CD8-positive, alpha-beta memory T cell (primary cell): ENCODE results near the gene IL16. TPM values are rescaled to one million over a fixed set of nuclear protein-coding genes. Genes with fewer than 3 reads are reported as not detected.

Experiments
- CTCF ChIA-PET: fragments of 350-600 bp; sonication (Branson Sonifier 250); formaldehyde crosslinking; loops from one replicate; lab custom pipeline; 2021; ENCODE audit warnings: antibody characterized with exemption; lab: Charles Lee
- POLR2A ChIA-PET: fragments of 350-600 bp; sonication (Branson Sonifier 250); formaldehyde crosslinking; loops from one replicate; lab custom pipeline; 2021; ENCODE audit warnings: antibody characterized with exemption; lab: Charles Lee
- DNase-seq, 5 donors: peaks; one replicate each; pipeline versions ENCODE4 v3.0.0 to v3.0.0-alpha.2; 2020 to 2022; ENCODE audit warnings: mixed read lengths in 1 of 5
- H3K27ac ChIP-seq: one replicate; pipeline ENCODE4 v1.7.0; 2013; ENCODE audit warnings: low read depth, mild to moderate bottlenecking, low read length, moderate library complexity
- H3K27me3 ChIP-seq: 2 replicates; pipeline ENCODE4 v1.7.0; 2013; ENCODE audit warnings: low read length, mild to moderate bottlenecking; ENCODE audit not compliant: insufficient read depth, poor library complexity, severe bottlenecking
- H3K36me3 ChIP-seq: 2 replicates; pipeline ENCODE4 v1.7.0; 2013; ENCODE audit warnings: mild to moderate bottlenecking, low read length, moderate library complexity; ENCODE audit not compliant: insufficient read depth
- H3K4me1 ChIP-seq: 2 replicates; pipeline ENCODE4 v1.7.0; 2013; ENCODE audit warnings: mild to moderate bottlenecking, low read length, moderate library complexity; ENCODE audit not compliant: insufficient read depth
- H3K4me3 ChIP-seq: 2 replicates; pipeline ENCODE4 v1.7.0; 2013; ENCODE audit warnings: mild to moderate bottlenecking, low read length
- H3K9me3 ChIP-seq: 2 replicates; pipeline ENCODE4 v1.7.0; 2013; ENCODE audit warnings: mild to moderate bottlenecking, low read length
- H3K27ac Mint-ChIP-seq, 8 donors: one replicate each; pipeline ENCODE4 v1.8.0; 2020 to 2021; ENCODE audit warnings: mixed read lengths in 8 of 8, mild to moderate bottlenecking in 6 of 8, inconsistent platforms in 3 of 8, moderate library complexity in 3 of 8
- H3K27me3 Mint-ChIP-seq, 2 donors: one replicate each; pipeline ENCODE4 v1.8.0; 2020 to 2021; ENCODE audit warnings: mixed read lengths in 2 of 2, mild to moderate bottlenecking in 1 of 2, moderate library complexity in 1 of 2
- H3K36me3 Mint-ChIP-seq, 3 donors: one replicate each; pipeline ENCODE4 v1.8.0; 2020 to 2021; ENCODE audit warnings: mixed read lengths in 3 of 3, inconsistent platforms in 1 of 3, mild to moderate bottlenecking in 1 of 3
- H3K4me1 Mint-ChIP-seq, 3 donors: one replicate each; pipeline ENCODE4 v1.8.0; 2020 to 2021; ENCODE audit warnings: mixed read lengths in 3 of 3, inconsistent platforms in 1 of 3, mild to moderate bottlenecking in 1 of 3
- H3K4me3 Mint-ChIP-seq, 7 donors: one replicate each; pipeline ENCODE4 v1.8.0; 2020 to 2021; ENCODE audit warnings: mixed read lengths in 7 of 7, mild to moderate bottlenecking in 6 of 7, moderate library complexity in 4 of 7, inconsistent platforms in 2 of 7
- H3K9me3 Mint-ChIP-seq, 5 donors: one replicate each; pipeline ENCODE4 v1.8.0; 2020 to 2022; ENCODE audit warnings: mixed read lengths in 5 of 5, mild to moderate bottlenecking in 3 of 5, moderate library complexity in 2 of 5, inconsistent platforms in 1 of 5
- polyA plus RNA-seq: library from polyadenylated mRNA; unstranded; fragments of 300-500 nt; fragmentation: Illumina TruSeq; gene quantifications from one replicate; pipeline ENCODE4 v1.2.3, GENCODE V29; 2021
- total RNA-seq, 2 experiments: library from RNA; stranded (reverse); gene quantifications; one replicate each; pipeline ENCODE4 v1.2.3, GENCODE V29; 2021

The IL16 gene
- total and polyA plus RNA-seq, 3 experiments from 2014 or later: 73.4 to 310 (median 73.8) TPM

DNA sequence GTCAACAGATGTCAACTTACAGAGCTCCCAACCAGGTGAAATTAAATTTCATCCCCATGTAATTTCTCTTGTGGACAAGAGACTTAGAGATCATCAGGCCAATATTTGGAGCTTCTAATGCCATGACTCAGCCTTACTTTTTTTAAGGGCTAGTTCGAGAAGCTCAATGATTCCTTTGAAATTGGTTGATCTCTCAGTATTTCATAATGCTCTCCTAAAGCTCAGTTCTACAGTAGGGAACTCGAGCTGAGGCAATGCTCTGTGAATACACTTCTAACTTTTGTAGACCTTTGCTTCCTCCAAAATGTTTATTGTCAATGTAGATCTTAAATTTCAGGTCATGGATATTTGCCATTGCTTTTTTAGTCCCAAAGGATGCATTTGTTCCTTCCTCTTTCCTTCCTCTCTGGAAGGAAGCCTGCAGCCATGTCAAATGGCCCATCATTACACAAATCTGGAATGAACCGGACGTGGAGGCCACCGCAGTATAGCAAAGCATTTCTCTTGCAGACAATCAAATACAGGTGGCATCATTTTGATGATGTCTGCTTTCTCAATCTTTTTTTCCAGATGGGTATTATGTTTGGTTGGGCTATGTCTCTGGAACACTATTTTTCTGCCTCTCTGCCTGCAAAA is 98.9 kb downstream of the IL16 start:
- Histone ChIP-seq H3K36me3 (peaks cover 26% of the 10 kb centered on the region), H3K4me1 (peaks cover 58% of the 10 kb centered on the region), H3K27ac (peak overlapping the region; percentile 61), H3K9me3 (no peaks in the 10 kb centered on the region), H3K4me3 (peak overlapping the region; percentile 89), H3K27me3 (no peaks in the 10 kb centered on the region)
- Mint-ChIP-seq H3K36me3 (peaks cover 21 to 42% (median 28%) of the 10 kb centered on the region in 3 donors), H3K27ac (peak overlapping the region; percentile 91 to 100 (median 98)), H3K9me3 (no peaks in the 10 kb centered on the region), H3K4me1 (peaks cover 64 to 65% (median 64%) of the 10 kb centered on the region in 3 donors), H3K4me3 (peak overlapping the region; percentile 96 to 100 (median 99)), H3K27me3 (peaks cover 0 to 2% of the 10 kb centered on the region in 2 donors)
- POLR2A ChIA-PET: interaction anchor here (0.6 to 1.6 kb wide), 3 partner anchors 12 to 19 kb away, joined by 3 to 8 read pairs (median 5); no protein-coding TSS in a partner anchor
- CTCF ChIA-PET: interaction anchor here (0.6 to 5.8 kb wide), 9 partner anchors 9 to 40 kb away, joined by 3 to 37 read pairs (median 6); partner anchors contain the start of gene STARD5
- DNase-seq: no peak

DNA sequence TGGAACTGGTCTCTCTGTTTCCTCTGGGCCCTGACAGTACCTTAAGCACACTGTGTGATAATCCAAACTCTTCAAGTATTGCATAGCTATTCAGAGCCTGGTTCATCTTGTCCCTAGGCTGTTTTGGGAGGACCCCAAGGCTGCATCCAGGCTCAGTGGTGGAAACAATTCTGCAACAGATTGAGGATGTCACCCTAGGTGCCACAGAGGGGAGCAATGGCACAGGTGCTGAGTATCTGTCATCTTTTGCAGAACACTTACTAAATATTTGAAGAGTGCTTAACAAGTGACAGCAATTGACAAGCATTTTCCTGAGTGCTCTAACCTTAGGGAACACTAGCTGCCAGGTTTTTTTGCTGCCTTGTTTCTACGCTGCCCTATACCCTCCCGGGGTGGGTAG is 99.5 kb downstream of the IL16 start:
- peak overlapping the region; percentile 61 for H3K27ac ChIP-seq
- DNase-seq: no peak
- H3K4me1 ChIP-seq: peaks cover 59% of the 10 kb centered on the region
- H3K36me3 ChIP-seq: peaks cover 32% of the 10 kb centered on the region
- H3K27ac Mint-ChIP-seq: peak overlapping the region; percentile 91 to 100 (median 98)
- POLR2A ChIA-PET: interaction anchor here (0.6 to 1.6 kb wide), 7 partner anchors 8 to 30 kb away, joined by 3 to 17 read pairs (median 4); no protein-coding TSS in a partner anchor
- no peaks in the 10 kb centered on the region for H3K27me3 ChIP-seq
- H3K36me3 Mint-ChIP-seq: peaks cover 26 to 48% (median 34%) of the 10 kb centered on the region in 3 donors
- CTCF ChIA-PET: interaction anchor here (0.7 to 5.8 kb wide), 12 partner anchors 9 to 121 kb away, joined by 3 to 37 read pairs (median 7); partner anchors contain the start of gene STARD5
- peak overlapping the region; percentile 89 for H3K4me3 ChIP-seq
- H3K4me1 Mint-ChIP-seq: peaks cover 65 to 66% (median 65%) of the 10 kb centered on the region in 3 donors
- H3K4me3 Mint-ChIP-seq: peak overlapping the region; percentile 96 to 100 (median 99)
- peaks cover 0 to 2% of the 10 kb centered on the region in 2 donors for H3K27me3 Mint-ChIP-seq
- no peaks in the 10 kb centered on the region for H3K9me3 Mint-ChIP-seq
- no peaks in the 10 kb centered on the region for H3K9me3 ChIP-seq

DNA sequence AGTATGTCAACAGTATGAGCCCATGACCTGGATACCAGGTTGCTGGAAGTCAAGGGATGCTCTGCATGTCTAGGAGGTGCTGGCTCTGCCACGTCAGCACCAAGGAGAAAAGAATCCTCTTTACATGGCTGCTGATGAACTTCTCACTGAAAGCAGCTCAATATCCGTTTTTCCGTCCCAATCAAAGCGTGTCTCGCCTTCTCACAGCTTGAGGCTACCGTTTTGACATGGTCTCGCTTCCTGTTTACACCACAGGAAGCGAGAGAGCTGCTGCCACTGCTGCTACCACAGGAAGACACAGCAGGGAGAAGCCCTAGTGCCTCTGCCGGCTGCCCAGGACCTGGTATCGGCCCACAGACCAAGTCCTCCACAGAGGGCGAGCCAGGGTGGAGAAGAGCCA is 100.0 kb downstream of the IL16 start:
- no peaks in the 10 kb centered on the region for H3K9me3 Mint-ChIP-seq
- POLR2A ChIA-PET: interaction anchor here (0.5 to 1.6 kb wide), 8 partner anchors 8 to 1245 kb away, joined by 3 to 17 read pairs (median 4); no protein-coding TSS in a partner anchor
- Histone ChIP-seq H3K9me3 (no peaks in the 10 kb centered on the region), H3K27ac (peak overlapping the region; percentile 61), H3K4me1 (peaks cover 59% of the 10 kb centered on the region), H3K36me3 (peaks cover 37% of the 10 kb centered on the region), H3K4me3 (peak overlapping the region; percentile 89), H3K27me3 (no peaks in the 10 kb centered on the region)
- DNase-seq: peak; percentile 53 to 85 (median 83)
- peaks cover 65 to 66% (median 65%) of the 10 kb centered on the region in 3 donors for H3K4me1 Mint-ChIP-seq
- H3K27me3 Mint-ChIP-seq: peaks cover 0 to 2% of the 10 kb centered on the region in 2 donors
- peaks cover 29 to 53% (median 37%) of the 10 kb centered on the region in 3 donors for H3K36me3 Mint-ChIP-seq
- peak overlapping the region; percentile 91 to 100 (median 98) for H3K27ac Mint-ChIP-seq
- CTCF ChIA-PET: interaction anchor here (0.7 to 5.8 kb wide), 11 partner anchors 10 to 120 kb away, joined by 3 to 37 read pairs (median 8); partner anchors contain the start of gene STARD5
- peak overlapping the region; percentile 96 to 100 (median 99) for H3K4me3 Mint-ChIP-seq

DNA sequence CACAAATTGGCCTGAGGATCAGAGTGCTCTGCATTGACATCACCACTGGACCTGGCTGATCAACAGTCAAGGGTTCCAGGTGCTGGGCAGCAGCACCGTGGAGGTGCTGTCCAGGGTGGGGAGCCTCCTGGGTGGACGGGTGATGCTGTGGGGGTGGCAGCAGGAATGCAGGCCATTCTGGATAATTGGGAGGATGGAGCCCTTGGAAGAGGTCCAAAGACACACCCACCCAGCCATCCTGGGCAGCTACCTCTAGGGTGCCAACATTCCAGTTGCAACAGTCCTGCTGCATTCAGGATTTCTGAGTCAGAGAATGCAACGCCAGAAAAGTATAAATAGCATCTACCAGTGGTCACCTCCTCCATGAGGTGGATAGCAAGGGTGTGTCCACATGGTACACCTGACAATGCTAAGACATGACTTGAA is 100.5 kb downstream of the IL16 start:
- Mint-ChIP-seq H3K4me3 (peak overlapping the region; percentile 96 to 100 (median 99)), H3K9me3 (no peaks in the 10 kb centered on the region), H3K27me3 (peaks cover 0 to 2% of the 10 kb centered on the region in 2 donors), H3K36me3 (peaks cover 33 to 58% (median 42%) of the 10 kb centered on the region in 3 donors), H3K4me1 (peaks cover 65 to 67% (median 65%) of the 10 kb centered on the region in 3 donors), H3K27ac (peak overlapping the region; percentile 91 to 100 (median 98))
- peaks cover 59% of the 10 kb centered on the region for H3K4me1 ChIP-seq
- POLR2A ChIA-PET: interaction anchor here (0.5 to 1.6 kb wide), 7 partner anchors 7 to 1245 kb away, joined by 3 to 17 read pairs (median 4); no protein-coding TSS in a partner anchor
- H3K27ac ChIP-seq: peak overlapping the region; percentile 61
- DNase-seq: no peak
- H3K27me3 ChIP-seq: no peaks in the 10 kb centered on the region
- no peaks in the 10 kb centered on the region for H3K9me3 ChIP-seq
- peaks cover 42% of the 10 kb centered on the region for H3K36me3 ChIP-seq
- CTCF ChIA-PET: interaction anchor here (1.0 to 5.8 kb wide), 11 partner anchors 10 to 120 kb away, joined by 3 to 37 read pairs (median 11); partner anchors contain the start of gene STARD5
- H3K4me3 ChIP-seq: peak overlapping the region; percentile 89

DNA sequence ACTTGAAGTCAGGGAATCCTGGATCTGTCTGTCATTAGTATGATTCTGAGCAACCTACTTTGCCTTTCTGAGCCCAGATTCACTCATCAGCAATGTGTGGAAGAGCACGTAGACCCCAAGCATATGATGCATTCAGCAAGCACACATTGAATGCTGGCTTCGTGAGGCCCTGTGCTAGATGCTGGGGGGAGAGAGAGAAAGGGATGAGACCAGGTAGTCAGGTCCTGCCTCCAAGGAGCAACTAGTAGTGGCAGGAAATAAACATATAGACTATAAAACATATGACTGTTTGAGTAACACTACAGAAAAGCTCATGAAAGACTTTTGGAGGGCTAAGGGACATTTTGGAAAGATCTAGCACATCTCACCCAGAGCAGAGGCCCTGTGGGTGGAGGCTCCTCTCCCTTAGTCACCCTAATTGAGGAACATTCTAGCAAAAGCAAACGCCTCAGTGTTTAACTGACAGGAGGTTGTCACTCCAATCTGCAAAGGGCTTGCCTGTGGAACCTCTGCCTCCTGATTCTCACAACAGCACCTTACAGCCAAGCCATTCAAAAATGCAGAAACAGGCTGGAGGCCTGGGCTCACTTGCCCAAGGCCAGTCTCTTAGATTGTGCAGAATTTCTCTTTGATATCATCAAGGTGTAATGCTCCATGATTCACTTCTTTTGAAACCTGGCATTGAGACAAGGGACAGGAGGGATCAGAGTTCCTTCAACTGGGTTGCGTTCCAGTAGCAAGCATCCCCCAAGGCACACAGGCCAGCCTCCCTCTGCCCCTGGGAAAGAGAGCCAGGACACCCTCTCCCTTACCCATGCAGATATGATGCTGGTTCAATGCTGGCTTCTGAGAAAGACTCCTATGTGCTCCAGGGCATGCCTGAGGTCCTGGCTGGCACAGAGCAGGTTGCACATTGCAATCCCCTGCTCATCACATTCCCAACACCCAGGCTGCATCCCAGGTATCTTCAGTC is 101.2 kb downstream of the IL16 start:
- peak overlapping the region; percentile 74 to 100 (median 98) for H3K27ac Mint-ChIP-seq
- Histone ChIP-seq H3K27me3 (no peaks in the 10 kb centered on the region), H3K4me3 (peak overlapping the region; percentile 89), H3K4me1 (peaks cover 59% of the 10 kb centered on the region), H3K36me3 (peaks cover 49% of the 10 kb centered on the region), H3K9me3 (no peaks in the 10 kb centered on the region), H3K27ac (peak overlapping the region; percentile 61)
- peaks cover 0 to 2% of the 10 kb centered on the region in 2 donors for H3K27me3 Mint-ChIP-seq
- peaks cover 41 to 65% (median 49%) of the 10 kb centered on the region in 3 donors for H3K36me3 Mint-ChIP-seq
- H3K4me3 Mint-ChIP-seq: peak overlapping the region; percentile 96 to 100 (median 99)
- POLR2A ChIA-PET: interaction anchor here (1.1 to 2.2 kb wide), 4 partner anchors 10 to 26 kb away, joined by 5 to 17 read pairs (median 6); partner anchors contain the start of gene STARD5
- DNase-seq: no peak
- CTCF ChIA-PET: interaction anchor here (0.9 to 3.5 kb wide), 7 partner anchors 11 to 32 kb away, joined by 3 to 22 read pairs (median 7); partner anchors contain the start of gene STARD5
- no peaks in the 10 kb centered on the region for H3K9me3 Mint-ChIP-seq
- peaks cover 65 to 67% (median 65%) of the 10 kb centered on the region in 3 donors for H3K4me1 Mint-ChIP-seq

DNA sequence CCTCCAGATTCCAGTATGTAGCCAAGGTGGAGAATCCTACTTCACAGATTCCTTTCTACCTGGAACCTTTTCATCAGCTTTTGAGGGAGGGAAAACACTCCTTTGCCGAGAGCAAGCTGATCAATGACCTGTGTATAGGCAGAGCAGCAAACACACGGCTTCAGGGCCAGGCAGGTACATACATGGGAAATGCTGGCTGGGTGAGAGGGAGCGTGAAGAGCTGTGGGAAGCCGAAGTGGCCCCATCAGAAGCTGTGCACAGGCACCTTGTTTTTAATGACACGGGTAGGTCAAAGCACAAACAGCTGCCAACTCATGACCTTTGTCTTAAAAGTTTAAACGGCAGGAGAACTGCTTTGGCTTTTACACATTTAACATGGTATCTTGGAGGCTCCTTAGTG is 101.9 kb downstream of the IL16 start:
- H3K9me3 Mint-ChIP-seq: no peaks in the 10 kb centered on the region
- H3K27ac Mint-ChIP-seq: peak overlapping the region; percentile 90 to 100 (median 98)
- H3K4me1 Mint-ChIP-seq: peaks cover 65 to 67% (median 65%) of the 10 kb centered on the region in 3 donors
- no peaks in the 10 kb centered on the region for H3K27me3 ChIP-seq
- peaks cover 56% of the 10 kb centered on the region for H3K36me3 ChIP-seq
- H3K4me3 Mint-ChIP-seq: peak overlapping the region; percentile 96 to 100 (median 99)
- CTCF ChIA-PET: interaction anchor here (0.8 to 2.9 kb wide), 7 partner anchors 10 to 32 kb away, joined by 3 to 22 read pairs (median 7); partner anchors contain the start of gene STARD5
- peaks cover 45 to 72% (median 56%) of the 10 kb centered on the region in 3 donors for H3K36me3 Mint-ChIP-seq
- peaks cover 0 to 2% of the 10 kb centered on the region in 2 donors for H3K27me3 Mint-ChIP-seq
- POLR2A ChIA-PET: interaction anchor here (0.9 to 2.2 kb wide), 6 partner anchors 8 to 25 kb away, joined by 4 to 7 read pairs (median 5); partner anchors contain the start of gene STARD5
- H3K9me3 ChIP-seq: no peaks in the 10 kb centered on the region
- DNase-seq: no peak
- H3K4me3 ChIP-seq: peak overlapping the region; percentile 89
- H3K4me1 ChIP-seq: peaks cover 59% of the 10 kb centered on the region
- H3K27ac ChIP-seq: peak overlapping the region; percentile 61
